SK-N-SH (cell line): ENCODE measurements around the gene INPPL1. TPM values are rescaled to one million over a fixed set of nuclear protein-coding genes. Genes with fewer than 3 reads are reported as not detected.

Experiments
- CTCF ChIA-PET: fragments of 300-600, 350-600 bp; formaldehyde crosslinking; extraction: SDS; loops from one replicate; lab custom pipeline; 2021; lab: Yijun Ruan, JAX
- POLR2A ChIA-PET: fragments of 350-600 bp; sonication (Branson Sonifier 250); formaldehyde crosslinking; extraction: SDS; loops from one replicate; lab custom pipeline; 2020; ENCODE audit warnings: antibody characterized with exemption, inconsistent platforms; lab: Yijun Ruan, JAX
- DNase-seq: peaks from one replicate; pipeline ENCODE4 v3.0.0; 2012
- H2AFZ ChIP-seq: fragments of 200-600 bp; sonication (generic); 2 replicates; pipeline ENCODE4 v1.8.1; 2016; ENCODE audit warnings: antibody characterized with exemption, mild to moderate bottlenecking, low read depth
- H3F3A ChIP-seq: fragments of 200-600 bp; sonication (generic); replicated peaks from 2 replicates; pipeline ENCODE3; 2016; ENCODE audit warnings: antibody characterized with exemption, mild to moderate bottlenecking; ENCODE audit not compliant: insufficient read depth
- H3K27ac ChIP-seq, 2 experiments: fragments of 200-500 bp in 1 of 2; fragments of 200-600 bp in 1 of 2; sonication (Bioruptor generic) in 1 of 2; sonication (generic), shearing (Covaris generic) in 1 of 2; 2 replicates each; pipeline versions ENCODE4 v1.5.1 to v1.6.1; 2014 to 2016; ENCODE audit warnings: low read depth in 2 of 2, inconsistent platforms in 1 of 2, low read length in 1 of 2, mild to moderate bottlenecking in 1 of 2, mixed read lengths in 1 of 2
- H3K27me3 ChIP-seq: fragments of 200-600 bp; sonication (generic), shearing (Covaris generic); 2 replicates; pipeline ENCODE4 v1.6.1; 2016; ENCODE audit warnings: mixed run types; ENCODE audit not compliant: insufficient read depth
- H3K36me3 ChIP-seq, 2 experiments: fragments of 200-500 bp in 1 of 2; fragments of 200-600 bp in 1 of 2; sonication (Bioruptor generic) in 1 of 2; sonication (generic) in 1 of 2; replicated peaks in 1 of 2; 2 replicates each; pipeline versions ENCODE3 to v1.5.1; 2014 to 2016; ENCODE audit warnings: low read length in 1 of 2, mild to moderate bottlenecking in 1 of 2; ENCODE audit not compliant: insufficient read depth in 2 of 2, control insufficient read depth in 1 of 2
- H3K4me1 ChIP-seq, 2 experiments: fragments of 200-500 bp in 1 of 2; fragments of 200-600 bp in 1 of 2; sonication (Bioruptor generic) in 1 of 2; sonication (generic), shearing (Covaris generic) in 1 of 2; 2 replicates each; pipeline versions ENCODE4 v1.5.1 to v1.6.1; 2014 to 2016; ENCODE audit warnings: low read depth in 1 of 2, low read length in 1 of 2, mixed run types in 1 of 2; ENCODE audit not compliant: insufficient read depth in 2 of 2, control insufficient read depth in 1 of 2
- H3K4me2 ChIP-seq: fragments of 200-600 bp; sonication (generic), shearing (Covaris generic); 2 replicates; pipeline ENCODE4 v1.6.1; 2017; ENCODE audit warnings: mixed run types
- H3K4me3 ChIP-seq, 2 experiments: fragments of 200-500 bp in 1 of 2; fragments of 200-600 bp in 1 of 2; sonication (Bioruptor generic) in 1 of 2; sonication (generic), shearing (Covaris generic) in 1 of 2; 2 replicates each; pipeline versions ENCODE4 v1.5.1 to v1.8.1; 2014 to 2016; ENCODE audit warnings: low read depth in 2 of 2, inconsistent platforms in 1 of 2, low read length in 1 of 2, mild to moderate bottlenecking in 1 of 2, mixed read lengths in 1 of 2, moderate library complexity in 1 of 2
- H3K79me2 ChIP-seq: fragments of 200-600 bp; sonication (generic); 2 replicates; pipeline ENCODE4 v1.8.1; 2017; ENCODE audit warnings: mild to moderate bottlenecking; ENCODE audit not compliant: insufficient read depth
- H3K9ac ChIP-seq: fragments of 200-600 bp; sonication (generic); 2 replicates; pipeline ENCODE4 v1.6.1; 2017; ENCODE audit warnings: mixed run types
- H3K9me2 ChIP-seq: fragments of 200-600 bp; sonication (generic); 2 replicates; pipeline ENCODE4 v1.6.1; 2017; ENCODE audit warnings: mixed run types
- H3K9me3 ChIP-seq: fragments of 200-600 bp; sonication (generic); 2 replicates; pipeline ENCODE4 v1.6.1; 2017; ENCODE audit warnings: mixed run types, mild to moderate bottlenecking, moderate library complexity
- H4K20me1 ChIP-seq: fragments of 200-600 bp; sonication (generic); 2 replicates; pipeline ENCODE4 v1.6.1; 2017; ENCODE audit warnings: mild to moderate bottlenecking, mixed run types; ENCODE audit not compliant: insufficient read depth
- ELF1 ChIP-seq: IDR thresholded peaks from 2 replicates; pipeline ENCODE4 v1.4.0; 2012
- GATA2 ChIP-seq: sonication (generic); formaldehyde crosslinking; IDR thresholded peaks from 2 replicates; pipeline ENCODE4 v1.5.0; 2020; ENCODE audit warnings: mild to moderate bottlenecking, missing genetic modification reagents
- MEF2A ChIP-seq: IDR thresholded peaks from 2 replicates; pipeline ENCODE4 v1.4.0; 2012; ENCODE audit warnings: low read depth, borderline replicate concordance
- NFIC ChIP-seq: IDR thresholded peaks from 2 replicates; pipeline ENCODE4 v1.4.0; 2012; ENCODE audit warnings: borderline replicate concordance
- NRF1 ChIP-seq: IDR thresholded peaks from 2 replicates; pipeline ENCODE4 v1.6.1; 2012; ENCODE audit warnings: low read depth, mild to moderate bottlenecking, low read length
- PBX3 ChIP-seq: IDR thresholded peaks from 2 replicates; pipeline ENCODE4; 2012
- POLR2AphosphoS5 ChIP-seq: IDR thresholded peaks from 2 replicates; pipeline ENCODE4 v1.6.1; 2012; ENCODE audit warnings: low read depth, low read length
- RCOR1 ChIP-seq: fragments of 150-350 bp; IDR thresholded peaks from 2 replicates; pipeline ENCODE4 v1.6.1; 2017; ENCODE audit warnings: antibody characterized with exemption, low read length
- RXRA ChIP-seq: IDR thresholded peaks from 2 replicates; pipeline ENCODE4 v1.4.0; 2012; ENCODE audit warnings: low read depth, mild to moderate bottlenecking, borderline replicate concordance
- SIN3A ChIP-seq: IDR thresholded peaks from 2 replicates; pipeline ENCODE4 v1.6.1; 2012; ENCODE audit warnings: low read depth, mild to moderate bottlenecking, low read length, moderate library complexity, borderline replicate concordance
- whole genome bisulfite sequencing: methylation state at CpG from one replicate; pipeline ENCODE4 v1.1.6; 2017; ENCODE audit warnings: low lambda C conversion rate; 5-methylcytosine and 5-hydroxymethylcytosine counted together
- polyA plus RNA-seq, 3 experiments: library from polyadenylated mRNA; depleted of rRNA; stranded (reverse); fragments of >200 nt; gene quantifications; 2 replicates each; pipeline ENCODE4 v1.2.3, GENCODE V29; 2012
- TF ChIP-seq, protein P1 (sequence below): fragments of 200-600 bp; sonication (generic); IDR thresholded peaks from 2 replicates; pipeline ENCODE4 v1.6.1; 2017; ENCODE audit warnings: antibody characterized with exemption, mild to moderate bottlenecking, moderate library complexity
- TF ChIP-seq, protein P2 (sequence below): IDR thresholded peaks from 2 replicates; pipeline ENCODE4 v1.4.0; 2012; ENCODE audit warnings: low read depth
- TF ChIP-seq, protein P3 (sequence below): fragments of 150-350 bp; IDR thresholded peaks from 2 replicates; pipeline ENCODE4 v1.6.1; 2016; ENCODE audit warnings: mild to moderate bottlenecking, low read depth, low read length

The INPPL1 gene
- polyA plus RNA-seq, 1 of the 3 experiments (the other 2 are of a cell fraction) = 123 TPM

GRCh38 chr11:72189455-72190250, 34.9 kb upstream of the INPPL1 start:
- DNase-seq = peak; percentile 27
- Histone ChIP-seq H3K4me3 (no peak overlapping the region), H3K4me2 (no peak overlapping the region), H3K9me3 (no peaks in the 10 kb centered on the region), H3F3A (no peaks in the 10 kb centered on the region), H4K20me1 (no peaks in the 10 kb centered on the region), H3K27me3 (no peaks in the 10 kb centered on the region), H3K79me2 (no peaks in the 10 kb centered on the region), H3K27ac (peak overlapping the region in 1 of 2 experiments; percentile 3; a peak in 1 of 4 replicates), H3K9ac (no peak overlapping the region), H3K9me2 (no peaks in the 10 kb centered on the region), H3K4me1 (peaks cover 0 to 12% of the 10 kb centered on the region in 2 experiments; a peak in 1 of 4 replicates), H2AFZ (no peak overlapping the region), H3K36me3 (no peaks in the 10 kb centered on the region)
- CTCF ChIA-PET = interaction anchor here (0.8 to 2.7 kb wide), 5 partner anchors 10 to 245 kb away, joined by 3 to 7 read pairs (median 4); partner anchors contain the start of gene CLPB
- POLR2A ChIA-PET = interaction anchor here (0.6 kb wide), 1 partner anchor 469 kb away, joined by 3 read pairs; no protein-coding TSS in a partner anchor
- WGBS = 76% methylated on average over 3 of the region's 3 CpGs
- no peak for TF ChIP-seq SIN3A
- TF ChIP-seq RCOR1 = no peak
- TF ChIP-seq, protein P1, sequence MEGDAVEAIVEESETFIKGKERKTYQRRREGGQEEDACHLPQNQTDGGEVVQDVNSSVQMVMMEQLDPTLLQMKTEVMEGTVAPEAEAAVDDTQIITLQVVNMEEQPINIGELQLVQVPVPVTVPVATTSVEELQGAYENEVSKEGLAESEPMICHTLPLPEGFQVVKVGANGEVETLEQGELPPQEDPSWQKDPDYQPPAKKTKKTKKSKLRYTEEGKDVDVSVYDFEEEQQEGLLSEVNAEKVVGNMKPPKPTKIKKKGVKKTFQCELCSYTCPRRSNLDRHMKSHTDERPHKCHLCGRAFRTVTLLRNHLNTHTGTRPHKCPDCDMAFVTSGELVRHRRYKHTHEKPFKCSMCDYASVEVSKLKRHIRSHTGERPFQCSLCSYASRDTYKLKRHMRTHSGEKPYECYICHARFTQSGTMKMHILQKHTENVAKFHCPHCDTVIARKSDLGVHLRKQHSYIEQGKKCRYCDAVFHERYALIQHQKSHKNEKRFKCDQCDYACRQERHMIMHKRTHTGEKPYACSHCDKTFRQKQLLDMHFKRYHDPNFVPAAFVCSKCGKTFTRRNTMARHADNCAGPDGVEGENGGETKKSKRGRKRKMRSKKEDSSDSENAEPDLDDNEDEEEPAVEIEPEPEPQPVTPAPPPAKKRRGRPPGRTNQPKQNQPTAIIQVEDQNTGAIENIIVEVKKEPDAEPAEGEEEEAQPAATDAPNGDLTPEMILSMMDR = no peak
- TF ChIP-seq NFIC = no peak
- no peak for TF ChIP-seq NRF1
- no peak for TF ChIP-seq MEF2A
- no peak for TF ChIP-seq RXRA
- no peak for TF ChIP-seq GATA2 (CRISPR knock-in tag)
- TF ChIP-seq, all 33 proteins: peak for 0

DNA sequence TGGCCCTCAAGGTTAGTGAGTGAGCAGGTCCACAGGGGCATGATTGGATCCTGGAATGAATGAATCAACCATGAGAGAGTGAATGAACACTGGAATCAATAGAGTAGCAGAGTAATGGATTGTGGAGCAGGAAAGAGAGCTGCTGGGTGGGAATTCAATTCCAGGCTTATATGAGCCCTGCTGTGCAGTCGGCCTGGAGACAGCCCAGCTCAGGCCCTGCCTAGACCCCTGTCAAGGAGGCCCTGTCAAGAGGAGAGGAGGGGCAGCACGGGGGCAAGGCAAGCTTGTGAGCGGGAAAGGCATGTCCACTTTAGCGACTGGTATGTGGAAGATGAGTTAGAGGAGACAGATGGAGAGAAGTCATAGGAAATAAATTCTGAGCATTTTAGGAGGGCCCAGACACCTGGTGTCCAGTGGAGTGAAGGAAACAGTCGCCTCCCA, 33.9 kb upstream of the INPPL1 start:
- Histone ChIP-seq H3F3A (no peaks in the 10 kb centered on the region), H3K27ac (no peak overlapping the region), H3K9ac (no peak overlapping the region), H3K4me2 (no peak overlapping the region), H4K20me1 (no peaks in the 10 kb centered on the region), H3K36me3 (no peaks in the 10 kb centered on the region), H3K9me2 (no peaks in the 10 kb centered on the region), H3K79me2 (no peaks in the 10 kb centered on the region), H3K4me3 (no peak overlapping the region), H2AFZ (no peak overlapping the region), H3K4me1 (peaks cover 0 to 12% of the 10 kb centered on the region in 2 experiments; a peak in 1 of 4 replicates), H3K9me3 (no peaks in the 10 kb centered on the region), H3K27me3 (no peaks in the 10 kb centered on the region)
- WGBS = 81% methylated on average over 4 of the region's 5 CpGs
- no peak for DNase-seq
- CTCF ChIA-PET = interaction anchor here (1.2 to 2.7 kb wide), 3 partner anchors 11 to 240 kb away, joined by 3 to 7 read pairs (median 4); no protein-coding TSS in a partner anchor
- TF ChIP-seq ELF1 = no peak
- TF ChIP-seq, protein P2, sequence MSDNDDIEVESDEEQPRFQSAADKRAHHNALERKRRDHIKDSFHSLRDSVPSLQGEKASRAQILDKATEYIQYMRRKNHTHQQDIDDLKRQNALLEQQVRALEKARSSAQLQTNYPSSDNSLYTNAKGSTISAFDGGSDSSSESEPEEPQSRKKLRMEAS = no peak
- no peak for TF ChIP-seq POLR2AphosphoS5
- no peak for TF ChIP-seq RXRA
- TF ChIP-seq, protein P3, sequence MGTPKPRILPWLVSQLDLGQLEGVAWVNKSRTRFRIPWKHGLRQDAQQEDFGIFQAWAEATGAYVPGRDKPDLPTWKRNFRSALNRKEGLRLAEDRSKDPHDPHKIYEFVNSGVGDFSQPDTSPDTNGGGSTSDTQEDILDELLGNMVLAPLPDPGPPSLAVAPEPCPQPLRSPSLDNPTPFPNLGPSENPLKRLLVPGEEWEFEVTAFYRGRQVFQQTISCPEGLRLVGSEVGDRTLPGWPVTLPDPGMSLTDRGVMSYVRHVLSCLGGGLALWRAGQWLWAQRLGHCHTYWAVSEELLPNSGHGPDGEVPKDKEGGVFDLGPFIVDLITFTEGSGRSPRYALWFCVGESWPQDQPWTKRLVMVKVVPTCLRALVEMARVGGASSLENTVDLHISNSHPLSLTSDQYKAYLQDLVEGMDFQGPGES = no peak
- TF ChIP-seq PBX3 = no peak
- POLR2A ChIA-PET = no interaction called here
